ENCODE measurements around the gene RARB.

RARB gene

DNA sequence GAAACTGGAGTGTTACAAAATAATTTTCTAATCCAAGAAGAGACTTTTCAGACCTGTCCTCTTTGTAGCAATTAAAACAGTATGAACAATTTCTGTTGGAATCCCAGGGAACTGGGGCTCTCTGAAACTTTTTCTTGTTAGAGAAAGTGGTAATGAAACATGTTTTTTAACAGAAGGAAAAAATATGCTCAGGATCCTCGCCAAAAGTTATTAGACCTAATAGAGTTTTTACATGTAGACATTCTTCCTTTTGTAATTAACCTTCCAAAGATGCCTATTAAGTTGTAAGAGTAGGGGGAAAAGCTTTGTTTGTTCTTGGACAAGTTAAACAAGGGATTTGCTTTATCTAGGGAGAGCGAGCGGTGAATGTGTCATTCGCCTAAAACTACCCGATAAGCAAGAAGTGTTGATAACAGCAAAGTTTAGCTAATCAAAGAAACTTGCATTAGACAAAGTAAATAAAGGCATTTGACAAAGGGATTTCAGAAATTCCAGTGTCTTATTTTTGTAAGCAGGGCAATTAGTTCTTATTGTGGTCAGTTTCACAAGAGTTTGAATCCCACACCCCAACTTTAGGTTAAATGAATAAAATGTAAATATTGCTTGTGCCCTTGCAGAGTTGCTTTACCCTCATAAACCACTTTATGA, 2.3 kb downstream of the RARB start:
- Mint-ChIP-seq H3K9me3 (no peaks in the 10 kb centered on the region), H3K36me3 (ENCODE audit: low read depth) (no peaks in the 10 kb centered on the region), H3K27me3 (peaks cover 62% of the 10 kb centered on the region), H3K27ac (no peak overlapping the region), H3K4me3 (no peak overlapping the region), H3K4me1 (ENCODE audit: low read depth) (peaks cover 4% of the 10 kb centered on the region)
- no peak for DNase-seq

DNA sequence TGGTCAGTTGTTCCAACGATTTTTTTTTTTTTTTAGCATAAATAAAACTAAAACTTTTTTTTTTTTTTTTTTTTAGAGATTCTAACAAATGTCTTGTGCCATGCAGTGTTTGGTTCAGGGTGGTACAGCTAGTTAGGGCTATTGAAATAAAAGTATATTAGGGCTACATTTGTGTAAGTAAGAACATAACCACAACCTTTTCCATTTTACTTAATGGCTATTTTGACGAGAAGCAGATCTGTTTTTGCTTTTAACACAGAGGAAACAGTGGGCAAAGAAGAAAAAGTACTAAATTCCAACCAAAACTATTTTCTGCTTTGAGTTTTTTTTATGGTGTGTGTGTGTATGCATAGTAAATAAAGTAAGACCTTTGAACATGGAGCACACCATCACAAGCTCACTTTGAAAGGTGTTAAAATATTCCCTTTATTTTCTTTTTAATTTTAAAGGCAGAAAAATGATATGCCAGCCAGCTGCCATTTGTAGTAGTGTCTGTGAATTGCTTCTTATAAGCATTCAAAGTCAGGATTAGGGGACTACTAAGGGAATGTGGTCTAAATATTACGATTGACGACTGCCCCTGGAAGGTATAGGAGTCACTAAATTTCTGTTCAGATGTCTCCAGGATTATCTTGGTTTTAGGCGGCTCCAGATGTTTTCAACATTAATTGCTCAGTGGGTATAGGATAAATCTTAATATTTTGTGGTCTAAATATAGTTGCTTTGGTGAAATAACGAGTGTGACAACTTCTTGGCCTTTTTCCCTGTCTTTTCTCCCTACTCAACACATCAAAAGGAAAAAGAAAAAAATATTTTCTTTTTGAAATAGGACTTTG, 3.1 kb downstream of the RARB start:
- H3K4me3 Mint-ChIP-seq: no peak overlapping the region
- H3K27me3 Mint-ChIP-seq: peaks cover 55% of the 10 kb centered on the region
- no peaks in the 10 kb centered on the region for H3K9me3 Mint-ChIP-seq

GRCh38 chr3:25432176-25432720, 4.2 kb downstream of the RARB start:
- Mint-ChIP-seq H3K36me3 (ENCODE audit: low read depth) (no peaks in the 10 kb centered on the region), H3K27me3 (peaks cover 44% of the 10 kb centered on the region), H3K27ac (no peak overlapping the region), H3K9me3 (no peaks in the 10 kb centered on the region), H3K4me3 (no peak overlapping the region), H3K4me1 (ENCODE audit: low read depth) (peaks cover 4% of the 10 kb centered on the region)
- no peak for DNase-seq

More for the DNA sequence above, 3.1 kb downstream of the RARB start:
- Mint-ChIP-seq H3K27ac (no peak overlapping the region), H3K4me1 (ENCODE audit: low read depth) (peaks cover 4% of the 10 kb centered on the region), H3K36me3 (ENCODE audit: low read depth) (no peaks in the 10 kb centered on the region)
- DNase-seq: no peak

DNA sequence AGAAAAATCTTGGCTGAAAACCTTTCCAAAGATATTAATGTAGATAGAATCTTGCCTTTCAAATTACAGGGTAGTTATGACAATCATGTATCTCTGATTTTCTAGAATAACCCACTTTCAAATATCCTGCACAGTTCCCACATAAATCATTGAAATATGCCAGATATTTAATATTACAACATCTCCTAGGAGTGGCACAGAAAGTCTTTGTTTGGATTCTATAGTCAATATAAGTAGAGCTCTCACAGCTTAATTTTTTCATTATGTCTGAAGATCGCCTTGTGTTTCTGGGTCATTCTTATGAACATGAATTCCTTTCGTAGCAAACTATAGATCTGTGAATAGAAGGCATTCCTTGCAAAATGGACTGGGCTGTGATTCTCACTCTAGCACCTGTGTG, 5.0 kb downstream of the RARB start:
- Mint-ChIP-seq H3K36me3 (ENCODE audit: low read depth) (no peaks in the 10 kb centered on the region), H3K9me3 (no peaks in the 10 kb centered on the region), H3K27ac (no peak overlapping the region), H3K4me3 (no peak overlapping the region), H3K27me3 (peaks cover 38% of the 10 kb centered on the region), H3K4me1 (ENCODE audit: low read depth) (peaks cover 2% of the 10 kb centered on the region)
- DNase-seq: no peak

DNA sequence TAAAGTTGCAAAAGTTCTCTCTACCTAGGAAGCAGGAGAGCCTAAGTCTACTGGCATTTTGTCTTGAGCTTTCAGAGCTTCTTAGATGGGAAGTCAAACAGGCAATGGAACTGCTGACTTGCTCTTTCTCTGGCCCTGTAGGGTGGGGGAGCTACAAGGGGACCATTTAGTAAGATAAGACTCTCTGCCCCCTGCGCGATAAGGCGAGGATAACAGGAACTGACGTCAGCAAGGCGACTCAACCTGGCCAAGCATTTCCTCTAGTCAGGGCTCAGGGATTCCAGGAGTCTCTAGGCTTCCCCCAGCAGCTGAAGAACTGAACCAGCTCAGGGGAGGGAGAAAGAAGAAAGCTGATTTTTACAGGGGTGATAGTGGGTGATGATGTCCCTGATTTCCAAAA, 5.8 kb downstream of the RARB start:
- H3K4me1 Mint-ChIP-seq (ENCODE audit: low read depth): no peaks in the 10 kb centered on the region
- no peak overlapping the region for H3K27ac Mint-ChIP-seq
- DNase-seq: no peak
- peaks cover 32% of the 10 kb centered on the region for H3K27me3 Mint-ChIP-seq
- no peak overlapping the region for H3K4me3 Mint-ChIP-seq
- no peaks in the 10 kb centered on the region for H3K36me3 Mint-ChIP-seq (ENCODE audit: low read depth)
- H3K9me3 Mint-ChIP-seq: no peaks in the 10 kb centered on the region

DNA sequence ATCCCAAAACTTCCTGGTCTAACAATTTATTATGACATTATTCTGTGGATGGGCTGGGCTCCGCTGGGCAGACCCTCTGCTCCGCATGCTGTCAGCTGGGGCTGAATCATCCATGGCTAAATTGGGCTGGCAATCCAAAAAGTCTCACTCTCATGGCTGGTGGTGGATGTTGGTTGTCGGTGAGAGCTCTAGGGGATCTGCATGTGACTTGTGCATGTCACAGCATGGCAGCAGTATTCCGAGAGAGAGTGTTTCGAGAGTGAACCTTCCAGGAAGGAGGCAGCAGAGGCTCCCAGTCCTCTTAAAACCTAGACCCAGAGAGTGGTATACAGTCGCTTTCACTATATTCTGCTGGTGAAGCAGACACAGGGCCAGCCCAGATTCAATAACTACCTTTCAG, 9.9 kb downstream of the RARB start:
- Mint-ChIP-seq H3K4me1 (ENCODE audit: low read depth) (no peaks in the 10 kb centered on the region), H3K27ac (no peak overlapping the region), H3K36me3 (ENCODE audit: low read depth) (no peaks in the 10 kb centered on the region), H3K4me3 (no peak overlapping the region), H3K9me3 (no peaks in the 10 kb centered on the region), H3K27me3 (peaks cover 11% of the 10 kb centered on the region)
- DNase-seq: no peak

- H3K9me3 Mint-ChIP-seq: no peaks in the 10 kb centered on the region
- peaks cover 5% of the 10 kb centered on the region for H3K27me3 Mint-ChIP-seq
- H3K4me3 Mint-ChIP-seq: no peak overlapping the region
- no peaks in the 10 kb centered on the region for H3K36me3 Mint-ChIP-seq (ENCODE audit: low read depth)
- H3K4me1 Mint-ChIP-seq (ENCODE audit: low read depth): no peaks in the 10 kb centered on the region
- no peak for DNase-seq
- H3K27ac Mint-ChIP-seq: no peak overlapping the region
These were observed 10.9 kb downstream of the RARB start for GRCh38 chr3:25438791-25439555.

- Mint-ChIP-seq H3K36me3 (ENCODE audit: low read depth) (no peaks in the 10 kb centered on the region), H3K4me3 (no peak overlapping the region), H3K9me3 (no peaks in the 10 kb centered on the region), H3K4me1 (ENCODE audit: low read depth) (no peaks in the 10 kb centered on the region), H3K27me3 (peaks cover 4% of the 10 kb centered on the region), H3K27ac (no peak overlapping the region)
- DNase-seq: no peak
These were observed 13.3 kb downstream of the RARB start for GRCh38 chr3:25441234-25441856.

DNA sequence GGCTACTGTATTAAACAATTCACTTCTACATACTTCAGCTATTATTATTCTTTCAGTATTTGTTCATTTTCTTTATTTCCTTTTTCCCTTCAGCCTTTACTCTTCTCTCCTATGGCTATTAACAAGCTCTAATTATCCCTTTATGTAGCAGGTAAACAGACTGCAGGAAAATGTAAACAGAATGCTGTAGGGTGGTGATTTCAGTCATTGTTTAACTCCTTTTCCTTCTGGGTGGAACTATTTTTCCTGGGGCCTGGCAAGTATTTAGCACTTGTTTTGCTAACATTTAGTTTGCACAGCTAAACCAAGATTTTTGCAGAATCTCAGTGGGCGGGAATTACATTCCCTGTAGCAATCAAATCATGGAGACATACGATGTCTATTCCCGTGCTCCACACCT, 14.4 kb downstream of the RARB start:
- no peaks in the 10 kb centered on the region for H3K4me1 Mint-ChIP-seq (ENCODE audit: low read depth)
- no peak overlapping the region for H3K4me3 Mint-ChIP-seq
- H3K36me3 Mint-ChIP-seq (ENCODE audit: low read depth): no peaks in the 10 kb centered on the region
- no peak for DNase-seq
- H3K27me3 Mint-ChIP-seq: peaks cover 4% of the 10 kb centered on the region
- H3K27ac Mint-ChIP-seq: no peak overlapping the region
- no peaks in the 10 kb centered on the region for H3K9me3 Mint-ChIP-seq

- no peak for DNase-seq
- Mint-ChIP-seq H3K27me3 (no peaks in the 10 kb centered on the region), H3K4me1 (ENCODE audit: low read depth) (no peaks in the 10 kb centered on the region), H3K27ac (no peak overlapping the region), H3K4me3 (no peak overlapping the region), H3K36me3 (ENCODE audit: low read depth) (no peaks in the 10 kb centered on the region), H3K9me3 (no peaks in the 10 kb centered on the region)
These were observed 16.2 kb downstream of the RARB start for GRCh38 chr3:25444273-25444672.

DNA sequence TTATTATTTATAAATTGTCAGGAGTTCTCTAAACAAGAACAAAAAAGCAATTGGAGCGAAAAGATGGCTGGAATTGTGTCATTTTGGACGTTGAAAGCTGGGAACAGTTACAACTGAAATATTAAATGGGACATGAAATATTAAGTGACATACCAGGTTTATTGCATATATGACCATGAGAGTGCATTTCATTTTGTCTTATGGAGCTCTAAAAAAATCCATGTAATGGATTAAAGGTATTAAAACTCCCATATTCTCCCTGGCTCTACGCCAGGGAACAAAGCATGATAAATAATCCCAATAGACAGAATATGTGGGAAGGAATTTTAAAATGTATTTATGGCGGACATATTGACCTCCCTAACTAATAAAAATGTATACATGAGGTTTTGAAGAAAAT, 17.7 kb downstream of the RARB start:
- no peak for DNase-seq
- H3K27ac Mint-ChIP-seq: no peak overlapping the region
- H3K4me1 Mint-ChIP-seq (ENCODE audit: low read depth): no peaks in the 10 kb centered on the region
- no peaks in the 10 kb centered on the region for H3K36me3 Mint-ChIP-seq (ENCODE audit: low read depth)
- no peak overlapping the region for H3K4me3 Mint-ChIP-seq
- no peaks in the 10 kb centered on the region for H3K9me3 Mint-ChIP-seq
- peaks cover 3% of the 10 kb centered on the region for H3K27me3 Mint-ChIP-seq

DNA sequence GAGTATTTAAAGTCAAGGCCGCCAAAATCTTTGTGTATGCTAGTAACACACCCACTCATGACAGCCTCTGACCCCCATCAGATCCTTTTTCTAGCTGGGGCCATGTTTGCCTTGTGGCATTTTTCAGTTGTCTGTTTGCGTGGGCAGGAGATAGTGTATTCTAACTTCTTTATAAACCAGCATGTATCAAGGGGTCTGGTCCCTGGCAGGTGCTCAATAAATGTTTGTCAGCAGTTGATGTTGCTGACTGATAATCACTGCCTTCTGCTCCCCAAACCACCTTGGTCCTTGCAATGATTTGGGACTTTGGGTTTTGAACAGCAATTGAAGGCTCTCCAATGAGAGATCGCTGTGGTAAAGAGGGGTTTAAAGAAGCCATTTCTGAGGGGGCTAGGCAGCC, 19.2 kb downstream of the RARB start:
- Mint-ChIP-seq H3K4me3 (no peak overlapping the region), H3K36me3 (ENCODE audit: low read depth) (no peaks in the 10 kb centered on the region), H3K27me3 (peaks cover 3% of the 10 kb centered on the region), H3K27ac (no peak overlapping the region), H3K4me1 (ENCODE audit: low read depth) (no peaks in the 10 kb centered on the region), H3K9me3 (no peaks in the 10 kb centered on the region)
- DNase-seq: no peak

DNA sequence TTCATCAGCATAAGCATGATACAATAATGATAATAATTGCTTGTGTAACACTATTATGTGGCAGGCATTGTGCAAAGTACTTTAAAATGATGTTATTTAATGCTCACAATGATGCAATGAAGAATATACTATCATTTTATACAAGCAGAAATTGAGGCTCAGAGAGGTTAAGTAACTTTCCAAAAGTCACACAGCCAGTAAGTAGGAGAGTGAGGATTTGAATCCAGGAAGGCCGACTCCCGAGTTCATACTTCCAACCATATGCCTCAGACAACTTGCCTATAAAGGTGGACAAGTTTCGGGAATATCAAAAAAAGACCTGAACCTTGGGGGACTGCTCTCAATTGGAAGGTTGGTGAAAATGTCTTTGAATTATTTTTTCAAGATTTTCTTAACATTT, 19.9 kb downstream of the RARB start:
- H3K27ac Mint-ChIP-seq: no peak overlapping the region
- H3K27me3 Mint-ChIP-seq: peaks cover 3% of the 10 kb centered on the region
- H3K4me1 Mint-ChIP-seq (ENCODE audit: low read depth): no peaks in the 10 kb centered on the region
- H3K4me3 Mint-ChIP-seq: no peak overlapping the region
- no peaks in the 10 kb centered on the region for H3K9me3 Mint-ChIP-seq
- H3K36me3 Mint-ChIP-seq (ENCODE audit: low read depth): no peaks in the 10 kb centered on the region
- no peak for DNase-seq
